Measurements from ENCODE around the gene KLRC4.
"Not testable (repeated sequence)": the region's sequence is repeated elsewhere in the genome, so short reads cannot be mapped to it uniquely, and the experiment has no call there.

The KLRC4 gene, protein sequence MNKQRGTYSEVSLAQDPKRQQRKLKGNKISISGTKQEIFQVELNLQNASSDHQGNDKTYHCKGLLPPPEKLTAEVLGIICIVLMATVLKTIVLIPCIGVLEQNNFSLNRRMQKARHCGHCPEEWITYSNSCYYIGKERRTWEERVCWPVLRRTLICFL

DNA sequence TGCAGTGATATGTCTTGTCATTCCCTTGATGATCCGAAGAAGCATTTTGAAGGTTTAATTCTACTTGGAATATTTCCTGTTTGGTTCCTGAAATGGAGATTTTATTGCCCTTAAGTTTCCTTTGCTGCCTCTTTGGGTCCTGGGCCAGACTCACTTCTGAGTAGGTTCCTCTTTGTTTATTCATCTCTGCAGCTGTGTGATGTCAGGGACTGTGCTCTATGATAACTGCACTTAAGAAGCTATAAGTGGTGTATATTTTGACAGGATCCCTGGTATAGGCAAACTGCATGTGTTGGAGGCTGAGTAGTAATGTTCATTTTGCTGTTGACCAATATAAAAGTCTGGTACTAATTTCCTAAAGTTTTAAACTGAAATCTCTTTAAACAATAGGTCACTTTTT is at the start of gene KLRC4:
Gene KLRC4, minus strand, starts transcription at position 366 of the 400 bp plus-strand sequence. Its CDS starts 182 bp downstream, at position 184.
- no peak for DNase-seq

DNA sequence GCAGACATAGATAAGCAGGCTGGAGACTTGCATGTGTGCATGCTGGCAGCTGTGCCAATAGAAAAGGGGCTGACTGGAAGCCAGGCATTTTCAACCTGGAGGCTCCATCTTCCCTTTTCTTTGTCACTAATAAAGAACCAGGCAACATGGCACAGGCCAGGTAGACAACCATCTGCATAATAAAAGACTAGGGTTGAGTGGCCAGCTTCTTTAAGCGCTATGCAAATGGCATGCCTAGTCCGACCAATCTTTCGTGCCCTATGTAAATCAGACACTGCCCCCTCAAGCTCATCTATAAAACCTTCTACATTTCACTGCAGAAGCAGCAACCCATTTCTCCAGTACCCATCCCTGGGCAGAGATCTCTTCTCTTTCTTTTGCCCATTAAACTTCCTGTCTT is 48.2 kb upstream of the KLRC4 start:
- DNase-seq, result no peak

- DNase-seq, result no peak
These were observed 47.3 kb upstream of the KLRC4 start for GRCh38 chr12:10456856-10457255.

- DNase-seq, result no peak
These were observed 46.2 kb upstream of the KLRC4 start for GRCh38 chr12:10455766-10456165.

DNA sequence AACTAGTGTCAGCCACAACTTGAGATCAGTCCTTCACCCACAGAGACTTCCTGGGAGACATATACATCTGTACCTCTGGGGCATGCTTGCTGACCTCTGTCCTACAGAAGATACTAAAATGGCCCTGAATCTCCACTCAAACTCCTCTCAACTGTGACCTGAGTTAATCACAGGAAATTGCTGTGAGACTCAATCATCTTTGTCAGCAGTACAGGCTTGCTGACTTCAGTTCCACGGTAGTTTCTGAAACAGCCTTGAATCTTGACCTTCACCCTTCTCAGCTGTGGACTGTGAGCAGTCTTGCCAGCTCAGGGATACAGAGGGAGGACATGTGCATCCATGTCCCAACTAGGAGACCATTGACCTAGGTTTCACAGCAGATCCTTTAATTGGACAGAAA is 45.0 kb upstream of the KLRC4 start:
- DNase-seq, result no peak

DNA sequence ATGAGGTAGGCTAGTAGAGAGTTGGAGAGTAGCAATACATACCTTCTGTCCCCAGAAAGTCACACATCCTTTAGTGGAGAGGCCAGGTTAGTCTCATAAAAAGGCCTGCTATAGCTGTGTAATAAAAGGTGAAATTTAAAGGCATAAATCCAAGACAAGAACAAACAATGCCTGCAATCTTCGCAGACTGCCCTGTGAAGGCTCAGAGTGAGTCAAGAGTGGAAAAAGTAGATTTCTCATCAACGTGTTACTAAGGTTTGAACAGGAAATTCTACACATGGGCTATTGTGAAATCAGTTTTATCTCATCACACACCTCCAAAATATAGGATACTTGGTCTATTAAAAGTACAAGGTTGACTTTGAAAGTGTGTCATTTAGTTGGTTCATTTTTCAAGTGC is 43.6 kb upstream of the KLRC4 start, which contains the start of gene KLRC1:
Gene KLRC1, minus strand, starts transcription at position 222 of the 400 bp plus-strand sequence. CDS start 2,221 bp downstream, outside the sequence.
- no peak for DNase-seq

DNA sequence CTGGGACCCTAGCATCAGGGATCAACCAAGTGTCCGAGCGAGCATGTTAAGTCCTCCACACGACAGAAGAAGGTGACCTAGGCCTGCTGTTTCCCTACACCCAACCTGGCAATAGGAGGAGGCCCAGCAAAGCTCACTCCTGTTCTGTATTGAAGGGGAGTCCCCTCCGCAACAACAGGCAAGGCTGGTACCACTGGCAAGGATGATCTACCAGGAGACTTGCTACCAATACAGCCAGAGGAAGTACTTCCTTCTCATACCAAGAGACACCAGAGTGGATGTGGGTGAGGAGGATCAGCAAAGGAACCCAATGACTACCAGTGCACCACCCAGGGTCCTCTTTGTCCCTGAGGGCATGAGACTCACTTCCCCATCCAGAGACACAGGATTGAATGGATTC is 38.7 kb upstream of the KLRC4 start:
- no peak for DNase-seq

GRCh38 chr12:10446052-10446451 is 36.5 kb upstream of the KLRC4 start:
- not testable (repeated sequence) for DNase-seq

DNA sequence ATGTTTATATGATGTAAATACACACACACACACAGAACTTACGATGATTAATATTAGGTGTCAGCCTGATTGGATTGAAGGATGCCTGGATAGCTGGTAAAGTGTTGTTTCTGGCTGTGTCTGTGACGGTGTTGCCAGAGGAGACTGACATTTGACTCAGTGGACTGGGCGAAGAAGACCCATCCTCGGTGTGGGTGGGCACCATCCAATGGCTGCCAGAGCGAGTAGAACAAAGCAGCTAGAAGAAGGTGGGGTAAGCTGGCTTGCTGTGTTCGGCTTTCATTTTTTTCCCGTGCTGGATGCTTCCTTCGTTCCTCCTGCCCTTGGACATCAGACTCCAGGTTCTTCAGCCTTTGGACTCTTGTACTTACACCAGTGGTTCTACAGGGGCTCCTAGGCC is 31.6 kb upstream of the KLRC4 start:
- DNase-seq, result not testable (repeated sequence)

DNA sequence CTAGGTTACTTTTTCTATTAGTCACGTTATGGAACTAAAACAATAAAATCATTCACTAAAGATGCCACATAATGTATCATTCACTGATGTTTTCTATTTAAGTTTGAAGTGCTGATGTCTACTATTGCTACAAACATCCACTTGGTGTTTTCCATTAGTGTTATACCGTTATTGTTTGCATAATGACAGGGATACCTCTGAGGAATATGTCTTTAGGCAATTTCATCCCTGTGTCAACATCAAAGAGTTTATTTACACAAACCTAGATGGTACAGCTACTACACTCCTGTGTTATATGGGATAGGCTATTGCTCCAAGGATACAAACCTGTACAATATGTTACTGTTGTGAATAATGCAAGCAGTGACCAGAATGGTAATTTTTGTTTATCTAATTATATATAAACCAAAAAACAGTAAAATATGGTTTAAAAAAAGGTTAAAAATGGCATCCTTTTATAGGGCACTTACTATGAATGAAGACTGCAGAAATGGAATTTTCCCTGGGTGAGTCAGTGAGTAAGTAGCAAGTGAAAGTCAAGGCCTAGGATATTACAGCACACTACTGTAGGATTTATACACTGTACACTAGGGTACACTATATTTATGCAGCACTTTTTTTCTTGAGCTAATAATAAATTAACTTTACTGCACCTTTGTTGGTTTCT is 30.2 kb upstream of the KLRC4 start:
- not testable (repeated sequence) for DNase-seq

GRCh38 chr12:10437601-10438000 is 28.0 kb upstream of the KLRC4 start:
- DNase-seq, result not testable (repeated sequence)

DNA sequence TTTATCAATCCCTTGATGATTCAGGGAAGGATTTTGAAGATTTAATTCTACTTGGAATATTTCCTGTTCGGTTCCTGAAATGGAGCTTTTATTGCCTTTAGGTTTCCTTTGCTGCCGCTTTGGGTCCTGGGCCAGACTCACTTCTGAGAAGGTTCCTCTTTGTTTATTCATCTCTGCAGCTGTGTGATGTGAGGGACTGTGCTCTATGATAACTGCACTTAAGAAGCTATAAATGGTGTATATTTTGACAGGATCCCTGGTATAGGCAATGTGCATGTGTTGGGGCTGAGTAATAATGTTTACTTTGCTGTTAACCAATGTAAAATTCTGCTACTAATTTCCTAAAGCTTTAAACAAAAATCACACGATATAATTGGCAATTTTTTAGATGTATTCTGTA is 26.3 kb upstream of the KLRC4 start, which contains the start of gene KLRC2:
Gene KLRC2, minus strand, starts transcription at position 195 of the 400 bp plus-strand sequence. Its CDS starts 24 bp downstream, at position 171.
- DNase-seq, result not testable (repeated sequence)

DNA sequence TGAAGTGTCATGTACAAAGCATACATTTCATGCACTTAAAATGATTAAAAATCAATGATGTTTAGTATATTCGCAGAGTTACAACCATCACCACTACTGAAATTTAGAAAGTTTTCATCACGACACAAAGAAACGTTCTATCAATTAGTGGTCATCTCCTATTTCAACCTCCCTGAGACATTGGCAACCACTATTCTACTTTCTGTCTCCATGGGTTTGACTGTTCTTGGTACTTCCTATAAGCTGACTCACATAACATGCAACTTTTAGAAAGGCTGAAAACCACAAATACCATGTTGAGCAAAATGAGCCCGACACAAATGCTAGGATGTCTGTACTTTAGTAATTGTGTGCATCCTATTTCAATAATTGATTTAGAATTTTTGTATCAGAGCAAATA is 21.1 kb upstream of the KLRC4 start:
- DNase-seq, result not testable (repeated sequence)

- DNase-seq, result not testable (repeated sequence)
These were observed 16.4 kb upstream of the KLRC4 start for GRCh38 chr12:10425938-10426337.

- DNase-seq, result not testable (repeated sequence)
These were observed 14.8 kb upstream of the KLRC4 start for GRCh38 chr12:10424260-10424899.

- not testable (repeated sequence) for DNase-seq
These were observed 12.6 kb upstream of the KLRC4 start for GRCh38 chr12:10422159-10422558.

DNA sequence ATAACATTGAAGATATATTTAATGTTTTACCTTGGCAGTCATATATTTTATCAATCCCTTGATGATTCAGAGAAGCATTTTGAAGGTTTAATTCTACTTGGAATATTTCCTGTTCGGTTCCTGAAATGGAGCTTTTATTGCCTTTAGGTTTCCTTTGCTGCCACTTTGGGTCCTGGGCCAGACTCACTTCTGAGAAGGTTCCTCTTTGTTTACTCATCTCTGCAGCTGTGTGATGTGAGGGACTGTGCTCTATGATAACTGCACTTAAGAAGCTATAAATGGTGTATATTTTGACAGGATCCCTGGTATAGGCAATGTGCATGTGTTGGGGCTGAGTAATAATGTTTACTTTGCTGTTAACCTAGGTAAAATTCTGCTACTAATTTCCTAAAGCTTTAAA is 10.8 kb upstream of the KLRC4 start, which contains the start of gene KLRC3:
Gene KLRC3, minus strand, starts transcription at position 262 of the 400 bp plus-strand sequence. Its CDS starts 45 bp downstream, at position 217.
- DNase-seq, result not testable (repeated sequence)

GRCh38 chr12:10408842-10409241 is 715 bp downstream of the KLRC4 start:
- DNase-seq, result no peak

DNA sequence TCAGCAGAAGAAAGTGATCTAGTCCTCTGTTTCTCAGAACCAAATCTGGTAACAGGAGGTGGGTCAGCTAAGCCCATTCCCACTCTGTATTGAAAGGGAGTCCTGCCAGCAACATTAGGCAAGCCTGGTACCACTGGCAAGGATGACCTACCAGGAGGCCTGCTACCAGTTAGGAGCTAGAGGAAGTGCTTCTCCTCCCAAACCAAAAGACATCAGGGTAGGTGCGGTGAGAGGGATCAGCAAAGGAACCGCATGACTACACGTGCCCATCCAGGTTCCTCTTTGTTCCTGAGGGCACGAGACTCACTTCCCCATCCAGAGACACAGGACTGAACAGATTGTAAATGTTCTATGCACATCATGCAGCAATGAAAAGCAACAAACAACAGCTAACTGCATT is 2.8 kb downstream of the KLRC4 start:
- DNase-seq, result no peak

DNA sequence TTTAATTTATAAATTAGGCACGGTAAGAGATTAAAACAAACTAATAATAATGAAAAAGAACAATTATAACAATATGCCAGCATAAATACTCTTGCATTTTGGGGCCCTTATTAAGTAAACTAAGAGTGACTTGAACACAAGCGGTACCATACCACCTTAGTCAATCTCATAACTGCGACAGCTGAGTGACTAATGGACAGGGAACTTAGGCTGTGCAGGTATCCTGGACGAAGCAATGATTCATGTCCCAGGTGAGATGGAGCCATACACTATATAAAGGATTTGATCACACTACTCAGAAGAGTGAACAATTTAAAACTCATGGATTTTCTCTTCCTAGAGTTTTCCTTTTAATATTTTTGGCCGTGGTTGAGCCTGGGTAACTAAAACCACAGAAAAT is 4.3 kb downstream of the KLRC4 start:
- no peak for DNase-seq

DNA sequence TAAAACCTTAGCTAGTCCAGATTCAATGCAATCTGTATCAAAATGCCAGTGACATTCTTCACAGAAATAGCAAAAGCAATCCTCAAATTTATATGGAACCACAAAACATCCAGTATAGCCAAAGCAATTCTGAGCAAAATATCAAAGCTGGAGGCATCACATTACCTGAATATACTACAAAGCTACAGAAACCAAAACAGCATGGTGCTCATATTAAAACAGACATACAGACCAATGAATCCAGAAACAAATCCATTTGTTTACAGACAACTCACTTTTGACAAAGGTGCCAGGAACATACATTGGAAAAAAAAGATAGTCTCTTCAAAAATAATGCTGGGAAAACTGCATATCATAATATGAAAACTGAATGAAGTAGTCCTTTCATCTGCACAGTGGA is 4.8 kb downstream of the KLRC4 start:
- no peak for DNase-seq

DNA sequence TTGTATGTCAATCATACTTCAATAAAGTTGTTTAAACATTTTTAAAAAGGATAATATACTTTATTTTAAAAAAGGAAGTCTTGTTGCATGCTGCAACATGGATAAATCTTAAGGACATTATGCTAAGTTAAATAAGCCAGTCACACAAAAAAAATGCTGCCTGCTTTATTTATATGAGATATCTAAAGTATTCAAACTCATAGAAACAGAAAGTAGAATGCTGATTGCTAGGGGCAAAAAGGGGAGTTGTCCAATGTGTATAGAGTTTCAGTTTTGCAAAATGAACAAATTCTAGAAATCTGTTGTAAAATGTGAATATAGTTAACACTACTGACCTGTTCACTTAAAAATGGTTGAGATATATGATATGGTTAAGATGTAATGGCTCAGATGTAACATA is 8.7 kb downstream of the KLRC4 start:
- no peak for DNase-seq

DNA sequence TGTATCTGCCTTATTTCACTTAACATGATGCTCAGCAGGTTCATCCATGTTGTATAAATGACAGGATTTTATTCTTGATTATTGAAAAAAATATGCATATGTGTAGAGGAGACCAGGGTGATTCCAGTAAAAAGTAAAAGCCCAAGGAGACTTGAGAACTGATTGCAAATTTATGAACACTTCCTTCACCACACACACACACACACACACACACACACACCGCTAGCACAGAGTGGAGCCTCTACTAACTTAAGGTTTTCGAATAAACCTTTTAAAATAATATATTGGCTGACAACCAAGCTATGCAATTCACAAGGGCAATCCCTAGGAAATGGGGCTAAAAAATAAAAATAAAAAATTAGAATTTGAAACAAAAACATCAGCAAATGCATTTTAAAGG is 11.4 kb downstream of the KLRC4 start:
- no peak for DNase-seq

GRCh38 chr12:10397296-10397695 is 12.3 kb downstream of the KLRC4 start:
- DNase-seq, result no peak
